GM21381 (cell line): ENCODE results near the gene MYH6.

Experiments
- ATAC-seq: cut with Tn5 transposase; IDR thresholded peaks from one replicate; pipeline ENCODE4 v1.9.1; 2021; ENCODE audit warnings: mild to moderate bottlenecking, moderate library complexity; ENCODE audit not compliant: unreplicated experiment

Gene MYH6

GRCh38 chr14:23360496-23360895 is 47.6 kb downstream of the MYH6 start:
- ATAC-seq: no peak

- no peak for ATAC-seq
These were observed 48.2 kb downstream of the MYH6 start for GRCh38 chr14:23359722-23360447.

- no peak for ATAC-seq
These were observed 48.9 kb downstream of the MYH6 start for GRCh38 chr14:23359167-23359626.

DNA sequence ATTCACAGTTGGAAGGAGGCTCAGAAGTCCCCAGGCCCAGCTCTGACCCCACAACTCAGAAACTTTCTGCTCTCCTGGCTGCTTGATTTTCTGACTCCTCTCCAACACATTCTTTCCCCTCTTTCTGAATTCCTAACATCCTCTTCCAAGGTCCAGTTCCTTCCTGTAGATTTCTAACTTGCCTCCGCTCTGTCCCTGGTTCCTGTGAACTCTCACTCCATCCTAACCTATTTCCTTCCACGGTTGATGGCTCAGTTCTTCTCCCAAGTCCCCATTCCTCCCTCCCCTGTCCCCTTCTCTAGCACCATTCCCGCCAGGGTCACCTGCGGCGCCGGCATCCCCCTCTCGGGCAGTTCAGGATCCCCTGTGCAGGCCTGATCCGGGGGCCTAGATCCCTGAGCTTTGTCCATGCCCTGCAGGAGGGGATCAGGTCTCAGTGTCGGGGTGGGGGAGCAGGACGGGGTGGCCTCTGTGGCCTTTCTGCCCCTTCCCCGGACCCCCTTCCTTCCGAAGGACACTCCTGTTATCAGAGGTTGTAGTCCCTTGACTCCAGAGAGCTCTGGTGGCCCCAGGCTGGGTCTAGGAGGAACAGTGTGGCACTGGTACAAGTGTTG is 49.4 kb downstream of the MYH6 start:
- no peak for ATAC-seq

GRCh38 chr14:23358042-23358441 is 50.0 kb downstream of the MYH6 start:
- no peak for ATAC-seq

- ATAC-seq: no peak
These were observed 50.8 kb downstream of the MYH6 start for GRCh38 chr14:23357261-23357660.

GRCh38 chr14:23356662-23357061 is 51.4 kb downstream of the MYH6 start:
- ATAC-seq: no peak

DNA sequence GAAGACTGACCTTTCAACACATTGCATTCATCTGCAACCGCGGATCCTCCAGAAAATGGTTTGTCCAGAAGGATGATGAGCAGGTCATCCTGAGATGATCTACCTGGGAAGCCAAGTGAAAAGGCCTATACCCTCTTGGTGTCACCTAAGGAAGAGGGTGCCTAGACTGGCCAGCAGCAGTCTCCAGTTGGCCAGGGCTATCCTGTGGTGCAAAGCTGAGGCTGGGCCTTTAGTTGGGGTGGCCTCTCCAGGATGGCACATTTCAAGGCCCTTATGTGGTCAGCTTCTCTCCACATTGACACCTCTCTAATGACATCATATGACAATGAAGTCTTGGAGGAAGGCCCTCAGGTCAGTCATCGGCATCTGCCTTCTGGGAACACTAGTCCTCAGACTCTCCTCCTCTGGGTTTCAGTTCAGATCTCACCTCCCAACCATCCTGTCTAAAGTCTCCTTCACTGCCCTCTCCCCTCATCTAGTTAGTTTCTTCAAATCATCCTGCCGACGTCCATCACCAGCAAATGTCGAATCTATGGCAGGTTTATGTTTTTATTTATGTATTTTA is 52.1 kb downstream of the MYH6 start:
- no peak for ATAC-seq

DNA sequence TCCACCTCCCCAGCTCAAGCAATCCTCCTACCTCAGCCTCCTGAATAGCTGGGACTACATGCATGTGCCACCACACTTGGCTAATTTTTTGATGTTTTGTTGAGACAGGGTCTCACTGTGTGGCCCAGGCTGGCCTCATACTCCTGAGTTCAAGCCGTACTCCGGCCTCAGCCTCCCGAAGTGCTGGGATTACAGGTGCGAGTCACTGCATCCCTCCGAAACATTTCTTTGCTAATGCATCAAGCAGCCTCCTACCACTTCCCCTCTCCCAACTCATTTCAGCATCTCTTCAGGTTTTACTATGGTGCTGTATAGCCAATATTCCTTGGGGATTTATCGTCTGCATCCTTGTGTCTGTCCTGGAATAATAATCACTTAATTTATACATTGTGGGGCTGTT is 53.1 kb downstream of the MYH6 start:
- ATAC-seq: no peak

DNA sequence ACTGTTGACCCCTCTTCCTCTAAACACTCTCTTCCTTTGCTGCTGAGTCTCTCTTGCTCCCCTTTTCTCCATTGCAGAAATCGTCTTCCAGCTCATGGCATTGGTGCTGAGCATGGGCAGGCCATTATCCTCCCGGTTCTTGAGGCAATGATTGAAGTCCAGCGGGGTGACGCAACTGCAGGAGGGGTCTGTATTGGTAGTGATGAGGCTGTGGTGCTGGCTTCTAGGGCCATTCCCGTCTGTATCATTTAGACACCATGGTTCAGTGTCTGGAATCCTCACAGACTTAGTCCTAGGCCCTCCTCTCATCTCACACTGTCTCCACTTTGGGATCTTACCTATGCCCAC is 54.7 kb downstream of the MYH6 start:
- no peak for ATAC-seq

- no peak for ATAC-seq
These were observed 55.3 kb downstream of the MYH6 start, which contains the start of gene SLC22A17 for GRCh38 chr14:23352506-23353432. TSS of gene SLC22A17 (minus strand) at chr14:23352887.

DNA sequence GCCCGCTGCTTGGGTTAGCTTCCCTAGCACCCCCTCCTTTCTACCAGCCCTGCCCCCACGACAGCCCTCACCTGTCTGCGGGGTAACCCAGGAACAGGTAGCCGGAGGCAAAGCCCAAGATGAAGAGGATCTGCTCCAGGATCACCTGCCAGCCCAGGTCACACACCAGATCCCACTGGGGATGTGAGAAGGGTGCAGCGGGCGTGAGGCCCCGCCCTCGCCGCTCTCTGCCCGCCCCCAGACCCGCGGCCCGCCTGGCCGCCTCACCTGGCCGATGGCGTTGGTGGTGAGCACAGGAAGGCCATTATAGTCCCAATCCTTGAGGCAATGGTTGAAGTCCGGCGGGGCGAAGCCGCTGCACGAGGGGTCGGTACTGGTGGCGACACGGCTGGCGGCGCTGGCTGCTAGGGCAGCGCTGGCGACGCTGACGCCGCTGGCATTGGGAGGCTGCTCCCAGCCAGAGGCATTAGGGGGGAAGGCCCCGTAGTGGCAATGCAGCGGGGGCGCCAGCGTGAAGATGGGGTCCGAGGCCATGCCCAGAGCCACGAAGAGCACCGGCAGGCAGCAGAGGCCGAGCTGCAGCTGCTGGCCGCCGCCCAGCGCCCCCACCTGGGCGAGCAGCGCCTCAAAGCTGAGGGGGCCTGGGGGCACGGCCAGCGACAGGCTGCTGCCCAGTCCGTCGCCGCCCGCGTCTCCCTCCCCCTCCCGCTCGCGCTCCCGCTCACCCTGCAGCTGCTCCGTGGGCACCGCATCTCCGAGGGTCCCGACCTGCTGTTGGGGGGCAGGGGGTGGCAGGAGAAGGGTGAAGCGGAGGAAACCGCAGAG is 56.2 kb downstream of the MYH6 start:
- ATAC-seq: no peak

GRCh38 chr14:23349156-23349845 is 58.8 kb downstream of the MYH6 start:
- no peak for ATAC-seq

GRCh38 chr14:23348297-23348655 is 59.8 kb downstream of the MYH6 start:
- no peak for ATAC-seq

GRCh38 chr14:23347406-23348296 is 60.4 kb downstream of the MYH6 start:
- no peak for ATAC-seq

GRCh38 chr14:23346693-23347405 is 61.2 kb downstream of the MYH6 start:
- no peak for ATAC-seq

DNA sequence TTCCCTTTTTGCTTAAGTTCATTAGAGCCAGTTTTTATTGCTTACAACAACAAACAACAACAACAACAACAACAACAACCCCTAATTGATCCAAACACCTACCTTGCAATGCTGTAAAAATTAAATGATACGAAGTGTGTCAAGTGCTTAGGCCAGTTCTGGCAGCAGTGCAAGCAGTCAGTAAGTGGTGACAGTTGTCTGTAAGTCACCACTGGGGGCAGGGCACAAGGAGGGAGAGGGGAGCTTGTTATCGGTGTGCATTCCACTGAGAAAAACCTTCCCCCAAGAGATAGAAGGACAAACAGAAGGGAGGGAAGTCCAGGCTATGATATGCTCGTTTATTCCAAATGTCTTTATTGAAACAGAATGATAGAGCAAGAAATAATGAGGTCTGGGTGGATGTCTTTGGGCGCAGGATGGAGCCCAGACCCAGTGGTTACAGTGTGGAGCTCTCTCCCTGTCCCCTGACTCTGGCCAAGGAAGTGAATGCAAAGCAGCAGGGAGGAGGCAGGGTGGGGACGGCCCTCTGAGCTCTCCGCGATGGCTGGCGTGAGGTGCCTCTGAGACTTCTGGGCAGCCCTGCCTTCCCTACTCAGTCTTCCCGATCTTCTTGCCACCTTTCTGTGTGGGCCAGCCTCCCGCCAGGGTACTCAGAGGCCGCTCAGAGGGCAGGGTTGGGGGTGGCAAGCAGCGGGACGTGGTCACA is 61.9 kb downstream of the MYH6 start:
- no peak for ATAC-seq

- ATAC-seq: no peak
These were observed 63.6 kb downstream of the MYH6 start for GRCh38 chr14:23344481-23344880.
